Activated CD4-positive, alpha-beta memory T cell treated with anti-CD3 and anti-CD28 coated beads, Interleukin-2, amount 10 ng/mL, durations not matched to agents 7 days and 5 days (primary cell): ENCODE data around the gene TRIO. TPM values are rescaled to one million over a fixed set of nuclear protein-coding genes. Genes with fewer than 3 reads are reported as not detected.
"Not testable (repeated sequence)": the region's sequence is repeated elsewhere in the genome, so short reads cannot be mapped to it uniquely, and the experiment has no call there.

ENCODE experiments used
- CTCF ChIA-PET: fragments of 350-600 bp; sonication (Branson Sonifier 250); formaldehyde crosslinking; loops from one replicate; lab custom pipeline; 2021; ENCODE audit warnings: antibody characterized with exemption, inconsistent platforms; lab: Charles Lee
- POLR2A ChIA-PET: fragments of 350-600 bp; sonication (Branson Sonifier 250); formaldehyde crosslinking; loops from one replicate; lab custom pipeline; 2021; ENCODE audit warnings: antibody characterized with exemption; lab: Charles Lee
- DNase-seq: peaks from one replicate; pipeline ENCODE4 v3.0.0-alpha.2; 2020
- H3K27ac Mint-ChIP-seq: one replicate; pipeline ENCODE4 v1.8.0; 2021; ENCODE audit warnings: mild to moderate bottlenecking, mixed read lengths
- H3K27me3 Mint-ChIP-seq: one replicate; pipeline ENCODE4 v1.8.0; 2021; ENCODE audit warnings: mixed read lengths
- H3K36me3 Mint-ChIP-seq: one replicate; pipeline ENCODE4 v1.8.0; 2021; ENCODE audit warnings: low read depth, mixed read lengths
- H3K4me1 Mint-ChIP-seq: one replicate; pipeline ENCODE4 v1.8.0; 2021; ENCODE audit warnings: mixed read lengths
- H3K4me3 Mint-ChIP-seq: one replicate; pipeline ENCODE4 v1.8.0; 2021; ENCODE audit warnings: mild to moderate bottlenecking, mixed read lengths
- H3K9me3 Mint-ChIP-seq: one replicate; pipeline ENCODE4 v1.8.0; 2021; ENCODE audit warnings: mixed read lengths
- total RNA-seq, 2 experiments: library from RNA; stranded (reverse); gene quantifications; one replicate each; pipeline ENCODE4 v1.2.3, GENCODE V29; 2021

Gene TRIO
- total RNA-seq, 2 experiments from 2014 or later: 8.1 to 8.3 TPM

GRCh38 chr5:14374100-14374499, 231.0 kb downstream of the TRIO start:
- H3K27me3 Mint-ChIP-seq: peaks cover 16% of the 10 kb centered on the region
- DNase-seq: no peak
- H3K4me3 Mint-ChIP-seq: no peak overlapping the region
- H3K27ac Mint-ChIP-seq: no peak overlapping the region
- H3K9me3 Mint-ChIP-seq: no peaks in the 10 kb centered on the region
- no peaks in the 10 kb centered on the region for H3K36me3 Mint-ChIP-seq
- peaks cover 2% of the 10 kb centered on the region for H3K4me1 Mint-ChIP-seq
- POLR2A ChIA-PET: no interaction called here
- CTCF ChIA-PET: interaction anchor here (2.2 kb wide), 1 partner anchor 275 kb away, joined by 6 read pairs; no protein-coding TSS in a partner anchor

- POLR2A ChIA-PET: no interaction called here
- peaks cover 19% of the 10 kb centered on the region for H3K27me3 Mint-ChIP-seq
- CTCF ChIA-PET: interaction anchor here (1.0 kb wide), 1 partner anchor 272 kb away, joined by 3 read pairs; no protein-coding TSS in a partner anchor
- no peaks in the 10 kb centered on the region for H3K9me3 Mint-ChIP-seq
- H3K36me3 Mint-ChIP-seq: no peaks in the 10 kb centered on the region
- H3K4me3 Mint-ChIP-seq: no peak overlapping the region
- no peak overlapping the region for H3K27ac Mint-ChIP-seq
- no peaks in the 10 kb centered on the region for H3K4me1 Mint-ChIP-seq
- no peak for DNase-seq
Observed at GRCh38 chr5:14376789-14377188, 233.6 kb downstream of the TRIO start.

GRCh38 chr5:14379739-14380497, 236.8 kb downstream of the TRIO start:
- no peaks in the 10 kb centered on the region for H3K4me1 Mint-ChIP-seq
- POLR2A ChIA-PET: interaction anchor here (0.9 kb wide), 1 partner anchor 14 kb away, joined by 3 read pairs; no protein-coding TSS in a partner anchor
- CTCF ChIA-PET: interaction anchor here (0.6 kb wide), 1 partner anchor 328 kb away, joined by 5 read pairs; no protein-coding TSS in a partner anchor
- no peaks in the 10 kb centered on the region for H3K36me3 Mint-ChIP-seq
- no peaks in the 10 kb centered on the region for H3K9me3 Mint-ChIP-seq
- H3K4me3 Mint-ChIP-seq: no peak overlapping the region
- H3K27me3 Mint-ChIP-seq: peaks cover 19% of the 10 kb centered on the region
- no peak overlapping the region for H3K27ac Mint-ChIP-seq
- no peak for DNase-seq

DNA sequence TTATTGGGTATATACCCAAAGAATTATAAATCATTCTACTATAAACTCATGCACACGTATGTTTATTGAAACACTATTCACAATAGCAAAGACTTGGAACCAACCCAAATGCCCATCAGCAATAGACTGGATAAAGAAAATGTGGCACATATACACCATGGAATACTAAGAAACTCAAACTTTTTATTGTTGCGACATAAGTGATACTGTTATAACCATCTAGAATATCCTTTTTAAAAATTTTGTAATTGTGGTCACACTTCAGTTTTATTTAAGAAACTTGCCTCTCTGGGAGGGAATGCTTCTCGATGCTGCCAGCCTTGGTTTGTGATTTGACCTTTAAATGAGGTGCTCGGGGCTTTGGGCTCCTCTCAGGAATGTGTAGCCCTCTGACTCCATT, 237.6 kb downstream of the TRIO start:
- POLR2A ChIA-PET: no interaction called here
- DNase-seq: no peak
- Mint-ChIP-seq H3K4me3 (no peak overlapping the region), H3K36me3 (no peaks in the 10 kb centered on the region), H3K4me1 (peaks cover 2% of the 10 kb centered on the region), H3K9me3 (no peaks in the 10 kb centered on the region), H3K27me3 (peaks cover 17% of the 10 kb centered on the region), H3K27ac (no peak overlapping the region)
- CTCF ChIA-PET: no interaction called here

- ChIA-PET CTCF (interaction anchor here (1.6 to 2.1 kb wide), 2 partner anchors 12 to 18 kb away, joined by 3 to 6 read pairs; no protein-coding TSS in a partner anchor), POLR2A (no interaction called here)
- peaks cover 14% of the 10 kb centered on the region for H3K27me3 Mint-ChIP-seq
- DNase-seq: no peak
- no peaks in the 10 kb centered on the region for H3K36me3 Mint-ChIP-seq
- H3K9me3 Mint-ChIP-seq: no peaks in the 10 kb centered on the region
- H3K4me1 Mint-ChIP-seq: peaks cover 2% of the 10 kb centered on the region
- H3K27ac Mint-ChIP-seq: no peak overlapping the region
- H3K4me3 Mint-ChIP-seq: no peak overlapping the region
Observed at GRCh38 chr5:14382640-14383039, 239.5 kb downstream of the TRIO start.

GRCh38 chr5:14383923-14384322, 240.8 kb downstream of the TRIO start:
- peaks cover 2% of the 10 kb centered on the region for H3K4me1 Mint-ChIP-seq
- POLR2A ChIA-PET: interaction anchor here (0.7 kb wide), 1 partner anchor 1208 kb away, joined by 3 read pairs; no protein-coding TSS in a partner anchor
- H3K27ac Mint-ChIP-seq: no peak overlapping the region
- peaks cover 13% of the 10 kb centered on the region for H3K27me3 Mint-ChIP-seq
- H3K4me3 Mint-ChIP-seq: no peak overlapping the region
- CTCF ChIA-PET: interaction anchor here (0.9 to 2.1 kb wide), 3 partner anchors 14 to 265 kb away, joined by 3 to 6 read pairs (median 3); no protein-coding TSS in a partner anchor
- DNase-seq: no peak
- H3K9me3 Mint-ChIP-seq: no peaks in the 10 kb centered on the region
- no peaks in the 10 kb centered on the region for H3K36me3 Mint-ChIP-seq

GRCh38 chr5:14385019-14385418, 241.9 kb downstream of the TRIO start:
- Mint-ChIP-seq H3K4me3 (no peak overlapping the region), H3K27ac (no peak overlapping the region), H3K36me3 (no peaks in the 10 kb centered on the region), H3K4me1 (peaks cover 2% of the 10 kb centered on the region), H3K27me3 (peaks cover 13% of the 10 kb centered on the region), H3K9me3 (no peaks in the 10 kb centered on the region)
- ChIA-PET POLR2A (no interaction called here), CTCF (no interaction called here)
- DNase-seq: no peak

- Mint-ChIP-seq H3K4me1 (peaks cover 2% of the 10 kb centered on the region), H3K27me3 (peaks cover 17% of the 10 kb centered on the region), H3K9me3 (no peaks in the 10 kb centered on the region), H3K4me3 (no peak overlapping the region), H3K36me3 (no peaks in the 10 kb centered on the region), H3K27ac (no peak overlapping the region)
- POLR2A ChIA-PET: interaction anchor here (1.2 to 1.4 kb wide), 2 partner anchors 13 to 20 kb away, joined by 3 read pairs; no protein-coding TSS in a partner anchor
- CTCF ChIA-PET: interaction anchor here (0.8 to 3.3 kb wide), 5 partner anchors 13 to 262 kb away, joined by 3 to 13 read pairs (median 4); no protein-coding TSS in a partner anchor
- DNase-seq: no peak
Observed at GRCh38 chr5:14386884-14387624, 243.9 kb downstream of the TRIO start.

- Mint-ChIP-seq H3K9me3 (no peaks in the 10 kb centered on the region), H3K36me3 (no peaks in the 10 kb centered on the region), H3K27ac (no peak overlapping the region), H3K4me3 (no peak overlapping the region), H3K27me3 (peaks cover 17% of the 10 kb centered on the region), H3K4me1 (peaks cover 2% of the 10 kb centered on the region)
- DNase-seq: no peak
- POLR2A ChIA-PET: no interaction called here
- CTCF ChIA-PET: interaction anchor here (0.6 to 3.3 kb wide), 2 partner anchors 260 to 555 kb away, joined by 3 to 13 read pairs; no protein-coding TSS in a partner anchor
Observed at GRCh38 chr5:14388741-14389140, 245.6 kb downstream of the TRIO start.

DNA sequence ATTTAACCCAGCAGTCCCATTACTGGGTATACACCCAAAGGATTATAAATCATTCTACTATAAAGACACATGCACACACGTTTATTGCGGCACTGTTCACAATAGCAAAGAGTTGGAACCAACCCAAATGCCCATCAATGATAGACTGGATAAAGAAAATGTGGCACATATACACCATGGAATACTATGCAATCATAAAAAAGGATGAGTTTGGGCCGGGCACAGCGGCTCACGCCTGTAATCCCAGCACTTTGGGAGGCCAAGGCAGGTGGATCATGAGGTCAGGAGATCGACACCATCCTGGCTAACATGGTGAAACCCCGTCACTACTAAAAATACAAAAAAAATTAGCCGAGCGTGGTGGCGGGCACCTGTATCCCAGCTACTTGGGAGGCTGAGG, 249.4 kb downstream of the TRIO start:
- POLR2A ChIA-PET, H3K4me3 Mint-ChIP-seq, DNase-seq, H3K27me3 Mint-ChIP-seq, CTCF ChIA-PET, H3K36me3 Mint-ChIP-seq, H3K9me3 Mint-ChIP-seq, H3K27ac Mint-ChIP-seq, H3K4me1 Mint-ChIP-seq: not testable (repeated sequence)

GRCh38 chr5:14394365-14394764, 251.2 kb downstream of the TRIO start:
- Mint-ChIP-seq H3K9me3 (no peaks in the 10 kb centered on the region), H3K27me3 (peaks cover 17% of the 10 kb centered on the region), H3K4me1 (peaks cover 7% of the 10 kb centered on the region), H3K36me3 (no peaks in the 10 kb centered on the region), H3K4me3 (no peak overlapping the region), H3K27ac (no peak overlapping the region)
- CTCF ChIA-PET: interaction anchor here (0.8 to 3.9 kb wide), 2 partner anchors 29 to 254 kb away, joined by 3 to 29 read pairs; no protein-coding TSS in a partner anchor
- POLR2A ChIA-PET: no interaction called here
- no peak for DNase-seq

- no peak for DNase-seq
- Mint-ChIP-seq H3K4me1 (peaks cover 15% of the 10 kb centered on the region), H3K4me3 (no peak overlapping the region), H3K36me3 (no peaks in the 10 kb centered on the region), H3K27ac (no peak overlapping the region), H3K27me3 (peaks cover 16% of the 10 kb centered on the region), H3K9me3 (no peaks in the 10 kb centered on the region)
- POLR2A ChIA-PET: no interaction called here
- CTCF ChIA-PET: interaction anchor here (0.7 to 3.9 kb wide), 4 partner anchors 30 to 253 kb away, joined by 3 to 29 read pairs (median 4); no protein-coding TSS in a partner anchor
Observed at GRCh38 chr5:14395411-14395810, 252.3 kb downstream of the TRIO start.
